Lower leg skin (tissue), 3 donors: Measurements from ENCODE around the gene ATP9B.

Source experiments
- POLR2A ChIP-seq, 2 donors: fragments of 450-650 bp; IDR thresholded peaks; one replicate each; pipeline ENCODE4 v1.6.1; 2016 to 2017; ENCODE audit warnings: antibody characterized with exemption in 2 of 2, mild to moderate bottlenecking in 1 of 2, moderate library complexity in 1 of 2
- TF ChIP-seq, protein P1 (sequence below), 3 donors: fragments of 450-650 bp; IDR thresholded peaks; one replicate each; pipeline ENCODE4 v1.5.1; 2016; ENCODE audit warnings: antibody characterized with exemption in 3 of 3, mild to moderate bottlenecking in 3 of 3, moderate library complexity in 2 of 3

DNA sequence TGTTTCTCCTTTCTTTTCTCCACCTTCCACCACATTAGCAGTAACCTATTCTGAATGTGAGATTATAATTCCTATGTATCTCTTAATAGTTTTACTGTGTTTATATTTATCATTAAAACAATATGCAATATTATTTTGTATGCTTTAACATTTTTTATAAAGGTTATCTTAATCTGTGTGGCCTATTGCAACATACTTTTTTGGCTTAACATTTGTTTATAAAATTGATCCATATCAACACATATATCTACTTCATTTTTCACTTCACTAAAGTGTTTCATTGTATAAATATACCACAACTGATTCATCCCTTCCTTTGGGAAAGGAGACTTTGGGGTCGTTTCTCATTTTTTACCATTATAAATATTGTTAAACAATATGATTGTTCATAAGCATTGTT, 48.6 kb downstream of the ATP9B start:
- TF ChIP-seq, protein P1, sequence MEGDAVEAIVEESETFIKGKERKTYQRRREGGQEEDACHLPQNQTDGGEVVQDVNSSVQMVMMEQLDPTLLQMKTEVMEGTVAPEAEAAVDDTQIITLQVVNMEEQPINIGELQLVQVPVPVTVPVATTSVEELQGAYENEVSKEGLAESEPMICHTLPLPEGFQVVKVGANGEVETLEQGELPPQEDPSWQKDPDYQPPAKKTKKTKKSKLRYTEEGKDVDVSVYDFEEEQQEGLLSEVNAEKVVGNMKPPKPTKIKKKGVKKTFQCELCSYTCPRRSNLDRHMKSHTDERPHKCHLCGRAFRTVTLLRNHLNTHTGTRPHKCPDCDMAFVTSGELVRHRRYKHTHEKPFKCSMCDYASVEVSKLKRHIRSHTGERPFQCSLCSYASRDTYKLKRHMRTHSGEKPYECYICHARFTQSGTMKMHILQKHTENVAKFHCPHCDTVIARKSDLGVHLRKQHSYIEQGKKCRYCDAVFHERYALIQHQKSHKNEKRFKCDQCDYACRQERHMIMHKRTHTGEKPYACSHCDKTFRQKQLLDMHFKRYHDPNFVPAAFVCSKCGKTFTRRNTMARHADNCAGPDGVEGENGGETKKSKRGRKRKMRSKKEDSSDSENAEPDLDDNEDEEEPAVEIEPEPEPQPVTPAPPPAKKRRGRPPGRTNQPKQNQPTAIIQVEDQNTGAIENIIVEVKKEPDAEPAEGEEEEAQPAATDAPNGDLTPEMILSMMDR (IDR thresholded peaks at IDR 0.05) = no peak
- TF ChIP-seq POLR2A (IDR thresholded peaks at IDR 0.05) = no peak
